ENCODE results near the gene NUMBL.

NUMBL gene

GRCh38 chr19:40689339-40690049 lies 957 bp downstream of the NUMBL start:
- no peaks in the 10 kb centered on the region for H3K9me3 Mint-ChIP-seq
- peaks cover 6% of the 10 kb centered on the region for H3K36me3 Mint-ChIP-seq
- H3K27me3 Mint-ChIP-seq: no peaks in the 10 kb centered on the region
- peaks cover 3% of the 10 kb centered on the region for H3K4me1 Mint-ChIP-seq
- H3K27ac Mint-ChIP-seq: no peak overlapping the region
- CTCF ChIA-PET: no interaction called here
- peak; percentile 37 for DNase-seq
- no peak overlapping the region for H3K4me3 Mint-ChIP-seq

GRCh38 chr19:40688987-40689338 lies 1.5 kb downstream of the NUMBL start:
- H3K27ac Mint-ChIP-seq: no peak overlapping the region
- H3K36me3 Mint-ChIP-seq: peaks cover 6% of the 10 kb centered on the region
- no peak for DNase-seq
- no peaks in the 10 kb centered on the region for H3K9me3 Mint-ChIP-seq
- peaks cover 3% of the 10 kb centered on the region for H3K4me1 Mint-ChIP-seq
- no peaks in the 10 kb centered on the region for H3K27me3 Mint-ChIP-seq
- CTCF ChIA-PET: no interaction called here
- no peak overlapping the region for H3K4me3 Mint-ChIP-seq

- Mint-ChIP-seq H3K4me3 (no peak overlapping the region), H3K27me3 (no peaks in the 10 kb centered on the region), H3K4me1 (peaks cover 3% of the 10 kb centered on the region), H3K36me3 (peaks cover 6% of the 10 kb centered on the region), H3K9me3 (no peaks in the 10 kb centered on the region), H3K27ac (no peak overlapping the region)
- CTCF ChIA-PET: no interaction called here
- DNase-seq: no peak
Measured at GRCh38 chr19:40688309-40688708, 2.1 kb downstream of the NUMBL start.

GRCh38 chr19:40687525-40688016 lies 2.9 kb downstream of the NUMBL start:
- no peak for DNase-seq
- no peak overlapping the region for H3K4me3 Mint-ChIP-seq
- peaks cover 3% of the 10 kb centered on the region for H3K4me1 Mint-ChIP-seq
- H3K27me3 Mint-ChIP-seq: no peaks in the 10 kb centered on the region
- CTCF ChIA-PET: no interaction called here
- H3K9me3 Mint-ChIP-seq: no peaks in the 10 kb centered on the region
- peaks cover 6% of the 10 kb centered on the region for H3K36me3 Mint-ChIP-seq
- no peak overlapping the region for H3K27ac Mint-ChIP-seq

- peaks cover 3% of the 10 kb centered on the region for H3K4me1 Mint-ChIP-seq
- peaks cover 6% of the 10 kb centered on the region for H3K36me3 Mint-ChIP-seq
- DNase-seq: no peak
- no peak overlapping the region for H3K27ac Mint-ChIP-seq
- H3K4me3 Mint-ChIP-seq: no peak overlapping the region
- no peaks in the 10 kb centered on the region for H3K27me3 Mint-ChIP-seq
- H3K9me3 Mint-ChIP-seq: no peaks in the 10 kb centered on the region
- CTCF ChIA-PET: no interaction called here
Measured at GRCh38 chr19:40686882-40687524, 3.4 kb downstream of the NUMBL start.

- CTCF ChIA-PET: no interaction called here
- Mint-ChIP-seq H3K4me3 (no peak overlapping the region), H3K36me3 (peaks cover 5% of the 10 kb centered on the region), H3K27ac (no peak overlapping the region), H3K9me3 (no peaks in the 10 kb centered on the region), H3K27me3 (no peaks in the 10 kb centered on the region), H3K4me1 (no peaks in the 10 kb centered on the region)
- DNase-seq: no peak
Measured at GRCh38 chr19:40685563-40685962, 4.9 kb downstream of the NUMBL start.

- CTCF ChIA-PET: no interaction called here
- H3K9me3 Mint-ChIP-seq: no peaks in the 10 kb centered on the region
- no peaks in the 10 kb centered on the region for H3K27me3 Mint-ChIP-seq
- H3K4me3 Mint-ChIP-seq: no peak overlapping the region
- no peaks in the 10 kb centered on the region for H3K4me1 Mint-ChIP-seq
- H3K36me3 Mint-ChIP-seq: peaks cover 5% of the 10 kb centered on the region
- no peak for DNase-seq
- H3K27ac Mint-ChIP-seq: no peak overlapping the region
Measured at GRCh38 chr19:40685016-40685526, 5.4 kb downstream of the NUMBL start.

GRCh38 chr19:40684280-40684679 lies 6.2 kb downstream of the NUMBL start:
- no peak for DNase-seq
- Mint-ChIP-seq H3K9me3 (no peaks in the 10 kb centered on the region), H3K4me3 (no peak overlapping the region), H3K27ac (no peak overlapping the region), H3K4me1 (no peaks in the 10 kb centered on the region), H3K36me3 (peaks cover 5% of the 10 kb centered on the region), H3K27me3 (no peaks in the 10 kb centered on the region)
- CTCF ChIA-PET: no interaction called here

- no peak overlapping the region for H3K4me3 Mint-ChIP-seq
- peaks cover 5% of the 10 kb centered on the region for H3K36me3 Mint-ChIP-seq
- no peak overlapping the region for H3K27ac Mint-ChIP-seq
- CTCF ChIA-PET: no interaction called here
- no peak for DNase-seq
- H3K9me3 Mint-ChIP-seq: no peaks in the 10 kb centered on the region
- H3K4me1 Mint-ChIP-seq: no peaks in the 10 kb centered on the region
- H3K27me3 Mint-ChIP-seq: no peaks in the 10 kb centered on the region
Measured at GRCh38 chr19:40683437-40683836, 7.0 kb downstream of the NUMBL start.

- no peaks in the 10 kb centered on the region for H3K9me3 Mint-ChIP-seq
- CTCF ChIA-PET: interaction anchor here (0.6 kb wide), 1 partner anchor 74 kb away, joined by 3 read pairs; no protein-coding TSS in a partner anchor
- H3K36me3 Mint-ChIP-seq: peaks cover 5% of the 10 kb centered on the region
- H3K4me1 Mint-ChIP-seq: no peaks in the 10 kb centered on the region
- no peak overlapping the region for H3K27ac Mint-ChIP-seq
- H3K4me3 Mint-ChIP-seq: no peak overlapping the region
- DNase-seq: no peak
- no peaks in the 10 kb centered on the region for H3K27me3 Mint-ChIP-seq
Measured at GRCh38 chr19:40682431-40682964, 8.0 kb downstream of the NUMBL start.

- Mint-ChIP-seq H3K4me1 (no peaks in the 10 kb centered on the region), H3K27me3 (no peaks in the 10 kb centered on the region), H3K9me3 (no peaks in the 10 kb centered on the region), H3K4me3 (no peak overlapping the region), H3K36me3 (peaks cover 2% of the 10 kb centered on the region), H3K27ac (no peak overlapping the region)
- DNase-seq: no peak
- CTCF ChIA-PET: no interaction called here
Measured at GRCh38 chr19:40681039-40681438, 9.4 kb downstream of the NUMBL start.

- Mint-ChIP-seq H3K4me1 (peaks cover 2% of the 10 kb centered on the region), H3K36me3 (peaks cover 1% of the 10 kb centered on the region), H3K9me3 (no peaks in the 10 kb centered on the region), H3K27ac (no peak overlapping the region), H3K27me3 (no peaks in the 10 kb centered on the region), H3K4me3 (no peak overlapping the region)
- no peak for DNase-seq
- CTCF ChIA-PET: no interaction called here
Measured at GRCh38 chr19:40677156-40677555, 13.3 kb downstream of the NUMBL start.

- DNase-seq: no peak
Measured at GRCh38 chr19:40674291-40674690, 16.2 kb downstream of the NUMBL start.

GRCh38 chr19:40673397-40673796 lies 17.1 kb downstream of the NUMBL start:
- Mint-ChIP-seq H3K36me3 (peaks cover 15% of the 10 kb centered on the region), H3K4me1 (peaks cover 2% of the 10 kb centered on the region), H3K27ac (no peak overlapping the region), H3K9me3 (peaks cover 7% of the 10 kb centered on the region), H3K4me3 (no peak overlapping the region), H3K27me3 (no peaks in the 10 kb centered on the region)
- CTCF ChIA-PET: interaction anchor here (2.4 kb wide), 1 partner anchor 10 kb away, joined by 7 read pairs; no protein-coding TSS in a partner anchor
- no peak for DNase-seq

More at GRCh38 chr19:40674291-40674690, 16.2 kb downstream of the NUMBL start:
- Mint-ChIP-seq H3K4me3 (no peak overlapping the region), H3K27ac (no peak overlapping the region), H3K4me1 (peaks cover 2% of the 10 kb centered on the region), H3K9me3 (peaks cover 3% of the 10 kb centered on the region), H3K36me3 (peaks cover 10% of the 10 kb centered on the region), H3K27me3 (no peaks in the 10 kb centered on the region)
- CTCF ChIA-PET: no interaction called here

Measured in activated naive CD4-positive, alpha-beta T cell treated with anti-CD3 and anti-CD28 coated beads, Interleukin-2, amount 10 ng/mL, durations not matched to agents 7 days and 5 days (primary cell).